GM06990 (cell line): ENCODE results near the gene SARDH.

Experiments
- DNase-seq: peaks from one replicate; pipeline ENCODE4 v3.0.0-alpha.2; 2011; ENCODE audit not compliant: insufficient read length; ENCODE audit errors: extremely low read depth
- H3K27me3 ChIP-seq: replicated peaks from 2 replicates; pipeline ENCODE4 v1.6.0; 2011; ENCODE audit warnings: low read length; ENCODE audit not compliant: control insufficient read depth, insufficient read depth
- H3K36me3 ChIP-seq: 2 replicates; pipeline ENCODE4 v1.5.1; 2011; ENCODE audit warnings: low read length; ENCODE audit not compliant: control insufficient read depth, insufficient read depth
- H3K4me3 ChIP-seq: replicated peaks from 2 replicates; pipeline ENCODE4 v1.5.1; 2011; ENCODE audit warnings: low read depth, mild to moderate bottlenecking, control low read depth, low read length
- TF ChIP-seq, protein P1 (sequence below): IDR thresholded peaks from 2 replicates; pipeline ENCODE4 v1.5.1; 2011; ENCODE audit warnings: low read length, control low read depth, mild to moderate bottlenecking, inconsistent platforms; ENCODE audit not compliant: insufficient read depth, poor library complexity, severe bottlenecking

Gene SARDH

DNA sequence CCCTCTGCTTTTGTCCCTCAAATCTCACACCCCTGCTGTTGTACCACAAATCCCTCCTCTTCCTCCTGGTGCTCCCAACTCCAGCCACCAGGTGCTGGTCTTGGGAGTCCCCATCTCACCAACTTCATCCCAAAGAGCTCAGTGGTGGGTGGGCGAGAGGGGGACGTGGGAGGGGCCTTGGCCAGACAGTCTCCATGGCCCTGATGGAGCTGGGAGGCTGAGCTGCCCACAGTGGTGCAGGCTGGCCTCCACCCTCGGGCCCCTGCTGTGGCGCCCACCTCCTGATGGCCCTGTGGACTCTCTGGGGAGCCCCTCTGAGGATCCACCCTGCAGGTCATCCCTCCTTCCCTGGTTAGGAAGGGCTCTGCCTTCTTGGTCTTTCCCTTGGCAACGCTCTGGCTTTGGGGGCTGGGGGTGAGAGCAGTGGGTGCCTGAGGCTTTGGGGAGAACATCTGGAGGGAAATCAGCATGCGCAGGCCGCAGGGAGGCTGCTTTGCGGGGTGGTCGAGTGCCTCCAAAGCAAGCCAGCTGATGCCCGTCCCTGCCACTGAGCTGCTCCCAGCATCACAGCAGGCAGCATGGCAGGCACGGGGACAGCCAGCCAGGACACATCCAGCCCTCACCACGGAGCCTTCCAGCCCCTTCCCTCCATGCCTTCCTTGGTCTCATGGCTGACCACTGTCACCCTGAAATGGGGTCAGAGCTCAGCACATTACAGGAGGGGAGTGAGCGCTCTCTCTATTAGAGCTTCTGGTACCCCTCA, 121.3 kb downstream of the SARDH start:
- H3K4me3 ChIP-seq = no peak overlapping the region
- TF ChIP-seq, protein P1, sequence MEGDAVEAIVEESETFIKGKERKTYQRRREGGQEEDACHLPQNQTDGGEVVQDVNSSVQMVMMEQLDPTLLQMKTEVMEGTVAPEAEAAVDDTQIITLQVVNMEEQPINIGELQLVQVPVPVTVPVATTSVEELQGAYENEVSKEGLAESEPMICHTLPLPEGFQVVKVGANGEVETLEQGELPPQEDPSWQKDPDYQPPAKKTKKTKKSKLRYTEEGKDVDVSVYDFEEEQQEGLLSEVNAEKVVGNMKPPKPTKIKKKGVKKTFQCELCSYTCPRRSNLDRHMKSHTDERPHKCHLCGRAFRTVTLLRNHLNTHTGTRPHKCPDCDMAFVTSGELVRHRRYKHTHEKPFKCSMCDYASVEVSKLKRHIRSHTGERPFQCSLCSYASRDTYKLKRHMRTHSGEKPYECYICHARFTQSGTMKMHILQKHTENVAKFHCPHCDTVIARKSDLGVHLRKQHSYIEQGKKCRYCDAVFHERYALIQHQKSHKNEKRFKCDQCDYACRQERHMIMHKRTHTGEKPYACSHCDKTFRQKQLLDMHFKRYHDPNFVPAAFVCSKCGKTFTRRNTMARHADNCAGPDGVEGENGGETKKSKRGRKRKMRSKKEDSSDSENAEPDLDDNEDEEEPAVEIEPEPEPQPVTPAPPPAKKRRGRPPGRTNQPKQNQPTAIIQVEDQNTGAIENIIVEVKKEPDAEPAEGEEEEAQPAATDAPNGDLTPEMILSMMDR = no peak
- H3K36me3 ChIP-seq = no peaks in the 10 kb centered on the region
- no peaks in the 10 kb centered on the region; the same call in 1 of the 2 replicates for H3K27me3 ChIP-seq
- DNase-seq = no peak

DNA sequence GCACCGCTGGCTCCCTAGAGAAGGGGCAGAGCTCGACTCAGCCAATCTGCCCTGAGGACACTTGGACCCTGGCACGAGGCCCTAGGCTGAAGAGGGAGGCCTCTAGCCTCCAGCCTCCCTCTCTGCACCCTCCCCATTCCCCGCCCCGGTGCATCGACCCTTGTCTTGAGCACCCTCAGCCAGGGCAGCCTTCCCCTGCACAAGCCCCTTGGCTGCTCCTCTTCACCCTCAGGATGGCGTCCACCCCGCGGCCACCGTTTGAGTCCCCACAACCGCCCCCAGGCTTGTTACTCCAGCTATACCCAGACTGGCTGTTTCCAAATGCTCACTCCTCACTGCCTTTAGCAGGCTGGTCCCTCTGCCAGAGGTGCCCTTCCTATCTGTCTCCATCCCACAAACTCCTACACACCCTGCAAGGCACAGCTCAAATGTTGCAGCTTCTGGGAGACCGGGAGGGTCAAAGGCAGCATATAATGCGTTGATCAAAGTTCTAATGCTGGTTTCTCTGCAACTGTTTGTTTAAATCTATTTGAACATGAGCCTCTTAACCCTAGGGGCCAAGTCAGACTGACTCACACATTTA, 122.5 kb downstream of the SARDH start:
- Histone ChIP-seq H3K36me3 (no peaks in the 10 kb centered on the region), H3K27me3 (no peaks in the 10 kb centered on the region; the same call in 1 of the 2 replicates), H3K4me3 (no peak overlapping the region)
- DNase-seq = no peak
- TF ChIP-seq, protein P1 = no peak

DNA sequence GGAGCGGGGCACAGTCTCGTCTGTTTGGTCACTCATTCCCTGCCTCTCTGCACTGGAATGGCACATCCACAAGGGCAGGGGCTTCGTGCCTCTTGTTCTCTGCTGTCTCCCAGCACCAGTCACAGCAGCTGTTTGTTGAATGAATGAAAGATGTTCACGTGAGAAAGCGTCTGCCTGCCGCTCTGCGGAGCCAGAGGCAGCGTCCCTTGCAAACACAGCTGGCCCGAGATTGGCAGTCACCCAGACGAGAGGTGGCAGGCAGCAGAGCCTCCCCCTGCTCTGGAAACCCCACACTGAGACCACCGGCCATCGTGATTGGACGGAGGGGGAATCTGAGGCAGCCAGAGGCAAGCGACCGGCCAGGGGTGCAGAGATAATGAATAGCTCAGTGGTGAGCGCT, 123.0 kb downstream of the SARDH start:
- Histone ChIP-seq H3K27me3 (no peaks in the 10 kb centered on the region; the same call in 1 of the 2 replicates), H3K36me3 (no peaks in the 10 kb centered on the region), H3K4me3 (no peak overlapping the region)
- TF ChIP-seq, protein P1 = no peak
- no peak for DNase-seq

DNA sequence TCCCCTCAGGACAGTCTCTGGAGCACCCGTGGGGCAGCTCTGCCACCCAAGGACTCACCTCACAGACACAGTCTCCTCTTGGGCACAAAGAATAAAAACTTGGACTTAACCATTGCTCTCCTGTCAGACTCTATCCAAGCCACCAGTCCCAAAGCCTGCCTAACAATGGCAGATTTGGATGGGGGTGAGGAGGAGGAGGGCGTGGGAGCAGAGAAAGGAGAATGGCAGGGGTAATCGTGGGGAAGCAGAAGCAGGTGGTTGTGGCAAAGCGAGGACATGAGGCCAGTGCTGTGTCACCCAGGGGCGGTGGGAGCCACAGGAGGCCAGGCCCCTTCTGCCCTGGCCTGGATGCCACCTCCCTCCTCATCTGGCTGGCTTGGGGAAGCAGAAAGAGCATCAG, 123.5 kb downstream of the SARDH start:
- no peaks in the 10 kb centered on the region; the same call in 1 of the 2 replicates for H3K27me3 ChIP-seq

DNA sequence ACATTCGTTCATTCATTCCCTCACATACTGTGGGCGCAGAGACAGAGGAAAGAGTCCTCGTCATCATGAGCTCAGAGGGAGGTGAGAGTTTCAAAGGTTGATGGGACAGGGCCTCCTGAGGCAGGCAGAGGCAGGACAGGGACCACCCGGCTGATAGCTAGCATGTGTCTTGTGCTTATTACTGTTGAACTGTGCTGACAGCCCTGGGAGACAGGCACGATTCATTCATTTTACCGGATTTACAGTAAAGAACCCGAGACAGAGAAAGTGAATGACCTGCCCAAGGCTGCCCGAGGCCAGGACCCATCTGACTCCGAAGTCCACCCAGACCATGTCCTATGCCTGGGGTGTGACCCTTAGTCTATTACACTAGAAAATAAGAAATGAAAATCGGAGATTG, 124.1 kb downstream of the SARDH start:
- H3K36me3 ChIP-seq = no peaks in the 10 kb centered on the region
- no peaks in the 10 kb centered on the region; the same call in 1 of the 2 replicates for H3K27me3 ChIP-seq
- no peak overlapping the region for H3K4me3 ChIP-seq
- no peak for DNase-seq
- TF ChIP-seq, protein P1 = no peak

More for the DNA sequence above, 123.5 kb downstream of the SARDH start:
- H3K36me3 ChIP-seq = no peaks in the 10 kb centered on the region
- H3K4me3 ChIP-seq = no peak overlapping the region
- DNase-seq = no peak
- TF ChIP-seq, protein P1 = no peak
